ENCODE data around the gene MBNL1.

Gene MBNL1, protein sequence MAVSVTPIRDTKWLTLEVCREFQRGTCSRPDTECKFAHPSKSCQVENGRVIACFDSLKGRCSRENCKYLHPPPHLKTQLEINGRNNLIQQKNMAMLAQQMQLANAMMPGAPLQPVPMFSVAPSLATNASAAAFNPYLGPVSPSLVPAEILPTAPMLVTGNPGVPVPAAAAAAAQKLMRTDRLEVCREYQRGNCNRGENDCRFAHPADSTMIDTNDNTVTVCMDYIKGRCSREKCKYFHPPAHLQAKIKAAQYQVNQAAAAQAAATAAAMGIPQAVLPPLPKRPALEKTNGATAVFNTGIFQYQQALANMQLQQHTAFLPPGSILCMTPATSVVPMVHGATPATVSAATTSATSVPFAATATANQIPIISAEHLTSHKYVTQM

DNA sequence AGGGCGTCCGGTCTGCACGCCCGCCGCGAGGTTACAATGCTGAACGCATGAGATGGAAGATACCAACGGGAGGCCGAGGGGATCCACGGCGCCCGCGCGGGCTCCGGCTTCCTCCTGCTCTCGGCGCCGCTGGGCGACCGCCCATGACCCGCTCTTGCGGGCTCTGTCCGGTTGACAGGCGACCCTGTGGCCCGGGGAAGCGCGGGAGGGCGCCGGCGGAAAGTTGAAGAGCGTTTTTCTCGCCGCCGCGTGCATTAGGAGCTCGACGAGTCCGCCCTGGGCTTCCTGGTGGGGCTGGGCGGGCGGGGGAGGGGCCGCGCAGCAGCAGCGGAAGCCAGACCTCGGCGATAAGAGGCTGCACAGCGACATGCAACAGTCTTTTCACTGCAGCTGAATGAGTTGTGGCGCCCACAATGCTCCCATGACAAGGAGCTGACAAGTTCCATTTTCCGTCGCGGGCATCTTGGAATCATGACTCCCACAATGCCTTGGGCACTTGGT, at the start of gene MBNL1:
Gene MBNL1, plus strand, starts transcription at position 375 of the 501 bp plus-strand sequence. CDS start 31,265 bp downstream, outside the sequence.
- peak; percentile 90 for DNase-seq

DNA sequence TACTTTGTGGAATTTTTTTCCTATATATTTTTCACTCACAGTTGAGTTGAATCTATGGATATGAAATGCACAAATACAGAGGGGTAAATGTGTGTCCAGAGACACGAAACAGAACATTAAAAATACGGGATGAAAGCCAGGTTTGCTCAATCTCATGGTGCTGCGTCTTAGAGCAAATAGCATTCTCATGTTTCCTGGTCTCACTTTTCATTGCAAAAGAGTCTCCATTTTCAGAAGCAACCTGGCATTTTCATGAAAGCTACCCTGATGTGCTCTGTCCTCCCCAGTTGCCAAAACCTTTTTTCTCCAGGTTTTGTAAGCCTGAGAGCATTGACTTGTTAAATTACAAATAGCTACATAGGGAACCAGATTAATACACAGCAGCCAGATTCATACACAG, 49.5 kb upstream of the MBNL1 start:
- DNase-seq: no peak

DNA sequence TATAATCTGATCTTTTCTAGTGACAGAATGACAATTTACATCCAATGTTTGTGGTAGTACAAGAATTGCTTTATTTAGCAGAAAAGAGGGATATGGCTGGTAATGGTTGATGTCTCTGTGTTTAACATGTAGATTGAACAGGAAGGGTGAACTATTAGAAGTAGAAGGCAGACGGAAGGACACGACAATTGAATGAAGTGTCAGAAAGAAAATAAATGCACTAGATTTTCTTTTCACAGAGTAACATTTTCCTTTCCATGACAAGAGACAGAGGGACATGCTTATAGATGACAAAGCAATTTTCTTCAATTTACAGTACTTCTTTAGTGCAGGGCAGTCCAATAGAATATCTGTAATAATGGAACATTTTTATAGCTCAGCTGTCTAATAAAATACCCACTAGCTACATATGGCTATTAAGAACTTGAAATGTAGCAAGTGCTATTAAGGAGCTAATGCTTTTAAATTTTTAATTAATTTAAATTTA, 48.9 kb upstream of the MBNL1 start:
- no peak for DNase-seq

DNA sequence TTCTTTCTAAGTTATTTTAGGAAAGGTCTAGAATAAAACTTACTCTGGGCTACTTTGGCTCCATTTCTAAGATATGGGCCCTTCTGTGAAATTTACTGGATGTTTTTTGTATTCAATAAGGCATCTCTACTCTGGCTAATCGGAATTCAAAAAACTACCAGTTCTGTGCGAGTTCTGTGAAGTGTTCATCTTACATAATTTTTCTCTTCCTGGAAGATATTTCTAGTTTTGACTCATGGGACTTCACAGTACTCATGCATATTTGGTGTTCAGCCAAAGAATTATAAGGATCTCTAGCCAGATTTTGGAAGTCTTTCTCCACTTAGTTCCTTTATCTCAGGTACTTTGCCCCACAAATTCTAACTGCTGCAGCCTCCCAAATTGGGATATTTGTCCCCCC, 46.4 kb upstream of the MBNL1 start:
- no peak for DNase-seq

DNA sequence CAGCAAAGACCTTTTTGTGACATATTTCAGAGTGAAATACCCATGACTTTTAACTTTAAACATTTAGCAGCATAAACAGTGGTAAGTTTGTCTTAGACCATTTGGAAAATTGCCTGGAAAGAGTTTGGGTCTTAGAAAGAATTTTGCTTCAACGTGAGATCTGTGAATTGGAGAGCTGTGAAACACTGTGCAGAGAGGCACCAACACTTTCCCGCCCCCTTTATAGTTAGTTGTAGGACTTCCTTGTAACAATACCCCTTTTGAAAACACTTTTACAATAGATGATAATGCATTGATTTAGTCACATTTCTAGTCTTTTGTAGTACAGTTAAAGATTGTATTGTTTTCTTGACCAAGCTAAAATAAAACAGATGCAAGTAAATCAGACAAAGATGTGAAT, 43.5 kb upstream of the MBNL1 start:
- no peak for DNase-seq

DNA sequence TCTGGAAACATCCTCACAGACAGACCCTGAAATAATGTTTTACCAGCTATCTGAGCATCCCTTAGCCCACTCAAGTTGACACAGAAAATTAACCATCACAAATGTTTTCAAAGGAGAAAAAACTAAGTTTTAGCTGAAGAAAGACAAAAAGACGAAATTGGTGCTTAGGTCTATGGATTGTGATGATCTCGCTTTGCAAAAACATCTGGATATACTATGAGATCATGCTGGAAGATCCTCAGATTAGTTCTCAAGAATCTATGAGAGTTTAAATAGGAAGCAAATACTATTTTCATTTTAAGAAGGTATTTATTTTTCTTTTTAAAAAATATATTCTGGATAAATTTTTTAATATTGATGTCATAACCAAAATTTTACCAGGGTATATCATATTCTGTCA, 42.6 kb upstream of the MBNL1 start:
- no peak for DNase-seq

DNA sequence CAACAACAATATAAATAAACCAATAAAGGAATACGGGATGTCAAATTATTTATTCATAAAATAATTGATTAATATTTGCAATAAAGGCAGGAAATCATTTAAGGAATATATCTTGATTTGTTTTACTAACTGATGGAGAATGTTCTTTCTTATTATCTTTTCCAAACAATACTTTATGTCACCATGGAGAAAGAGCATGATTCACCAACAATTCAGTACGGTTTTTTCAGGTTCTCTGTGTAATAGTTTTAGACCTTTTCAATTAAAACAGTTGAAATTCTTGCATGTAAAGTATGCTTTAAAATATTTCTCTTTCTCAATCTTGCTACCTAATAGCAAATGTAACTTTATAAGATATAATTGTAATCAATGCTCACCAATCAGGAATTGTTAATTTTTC, 41.7 kb upstream of the MBNL1 start:
- no peak for DNase-seq

DNA sequence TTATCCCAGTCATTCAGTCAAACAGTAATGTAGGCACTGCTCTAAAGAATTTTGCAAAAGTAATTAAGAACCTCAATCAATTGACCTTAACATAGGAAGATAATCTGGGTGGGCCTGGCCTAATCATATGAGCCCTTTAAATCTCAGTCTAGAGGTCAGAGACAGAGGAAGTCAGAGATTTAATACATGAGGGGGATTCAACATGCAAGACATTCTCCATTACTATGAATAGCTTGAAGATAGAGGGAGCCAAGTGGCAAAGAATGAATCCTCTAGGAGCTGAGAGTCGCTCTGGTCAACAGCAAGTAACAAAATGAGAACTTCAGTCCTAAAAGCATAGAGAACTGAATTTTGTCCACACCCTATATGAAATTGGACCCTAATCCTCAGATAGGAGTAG, 39.0 kb upstream of the MBNL1 start:
- DNase-seq: no peak

DNA sequence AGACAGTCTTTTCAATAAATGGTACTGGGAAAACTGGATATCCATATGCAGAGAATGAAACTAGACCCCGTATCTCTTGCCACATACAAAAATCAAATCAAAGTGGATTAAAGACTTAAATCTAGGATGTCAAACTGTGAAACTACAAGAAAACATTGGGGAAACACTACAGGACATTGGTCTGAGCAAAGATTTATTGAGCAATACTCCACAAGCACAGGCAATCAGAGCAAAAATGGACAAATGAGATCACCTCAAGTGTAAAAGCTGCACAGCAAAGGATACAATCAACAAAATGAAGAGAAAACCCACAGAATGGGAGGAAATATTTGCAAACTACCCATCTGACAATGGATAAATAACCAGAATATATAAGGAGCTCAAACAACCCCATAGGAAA, 38.4 kb upstream of the MBNL1 start:
- no peak for DNase-seq

DNA sequence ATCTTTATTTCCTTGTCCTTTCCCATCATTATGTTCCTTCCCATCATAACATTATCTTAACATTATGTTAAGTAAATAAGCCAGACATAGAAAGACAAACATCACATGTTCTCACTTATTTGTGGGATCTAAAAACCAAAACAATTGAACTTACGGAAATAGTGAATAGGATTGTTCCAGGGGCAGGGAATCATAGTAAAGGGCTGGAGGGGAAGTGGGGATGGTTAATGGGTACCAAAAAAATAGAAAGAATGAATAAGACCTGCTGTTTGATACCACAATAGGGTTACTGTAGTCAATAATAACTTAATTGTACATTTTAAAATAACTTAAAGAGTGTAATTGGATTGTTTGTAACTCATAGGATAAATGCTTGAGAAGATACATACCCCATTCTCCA, 36.7 kb upstream of the MBNL1 start:
- DNase-seq: no peak

DNA sequence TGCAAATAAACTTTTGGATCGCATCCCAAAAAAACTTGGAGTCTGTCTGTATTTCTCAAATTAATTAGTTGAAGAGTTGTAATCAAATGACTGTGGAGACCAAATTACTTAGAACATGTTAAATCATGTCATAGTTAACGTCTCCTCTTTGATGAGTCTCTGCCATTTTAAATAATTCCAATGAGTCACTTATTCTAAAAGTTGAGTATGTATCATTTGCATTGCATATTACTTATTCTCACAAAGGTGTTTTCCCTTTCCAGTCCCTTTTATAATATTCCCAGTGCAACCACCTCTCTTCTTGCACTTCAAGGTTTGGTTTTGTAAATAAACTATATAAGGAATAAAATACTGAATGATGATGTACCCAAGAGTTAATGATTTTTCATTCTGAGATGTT, 36.0 kb upstream of the MBNL1 start:
- DNase-seq: no peak

DNA sequence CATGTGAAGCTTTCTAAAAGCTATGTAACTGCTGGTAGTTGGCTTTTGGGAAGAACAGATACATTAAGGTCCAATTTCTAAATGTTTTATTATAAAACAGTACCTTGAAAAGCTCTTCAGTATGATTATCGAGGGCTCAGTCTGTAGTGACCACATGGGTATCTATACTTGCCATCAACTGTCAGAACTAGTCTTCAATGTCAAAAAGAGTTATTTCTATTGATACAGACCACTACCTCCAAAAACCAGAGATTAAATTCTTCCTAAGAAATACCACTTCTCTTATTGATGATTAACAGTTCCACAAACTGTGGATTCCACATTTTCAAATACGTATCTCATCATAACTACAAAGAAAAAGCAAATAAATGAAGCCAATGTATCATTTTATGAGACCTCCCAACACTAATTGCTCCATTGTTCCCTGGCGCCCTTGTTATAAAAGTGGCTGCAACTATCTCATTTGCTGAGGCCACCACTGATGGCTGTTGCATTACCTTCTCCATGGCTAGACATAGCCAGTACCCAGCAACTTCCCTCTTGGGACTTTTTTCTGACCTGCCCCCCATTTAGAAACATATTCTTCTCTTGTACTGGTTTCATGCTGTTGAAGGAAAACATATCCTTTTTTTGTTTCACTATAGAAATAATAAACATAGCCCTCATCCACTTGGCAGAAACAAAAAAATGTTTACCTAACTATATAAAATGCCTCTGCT, 33.9 kb upstream of the MBNL1 start:
- DNase-seq: no peak

DNA sequence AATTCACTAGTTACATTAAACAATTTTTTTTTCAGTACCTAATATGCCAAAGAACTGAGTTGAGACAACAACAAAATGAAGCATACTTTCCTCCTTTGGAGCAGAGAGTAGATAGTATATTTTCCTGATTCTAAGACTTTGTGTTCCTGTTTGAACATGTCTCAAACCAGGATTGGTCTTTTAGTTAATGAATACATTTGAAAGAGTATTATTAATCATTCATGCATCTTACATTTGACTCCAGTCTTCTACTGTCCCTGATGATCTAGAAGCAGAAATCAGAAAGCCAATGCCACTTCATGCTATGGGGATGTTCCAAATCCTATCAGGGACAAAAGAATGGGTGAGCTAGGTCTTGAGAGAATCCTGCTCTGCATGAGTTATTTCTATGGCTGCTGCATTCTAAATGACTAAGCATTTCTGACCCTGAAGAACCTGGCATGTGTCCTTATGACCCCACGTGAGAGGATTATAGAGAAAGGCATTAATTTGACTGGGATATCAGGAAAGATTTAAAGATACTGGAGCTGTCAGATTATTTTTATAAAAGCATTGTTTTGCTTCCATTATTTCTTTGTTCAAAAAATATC, 32.9 kb upstream of the MBNL1 start:
- DNase-seq: no peak

DNA sequence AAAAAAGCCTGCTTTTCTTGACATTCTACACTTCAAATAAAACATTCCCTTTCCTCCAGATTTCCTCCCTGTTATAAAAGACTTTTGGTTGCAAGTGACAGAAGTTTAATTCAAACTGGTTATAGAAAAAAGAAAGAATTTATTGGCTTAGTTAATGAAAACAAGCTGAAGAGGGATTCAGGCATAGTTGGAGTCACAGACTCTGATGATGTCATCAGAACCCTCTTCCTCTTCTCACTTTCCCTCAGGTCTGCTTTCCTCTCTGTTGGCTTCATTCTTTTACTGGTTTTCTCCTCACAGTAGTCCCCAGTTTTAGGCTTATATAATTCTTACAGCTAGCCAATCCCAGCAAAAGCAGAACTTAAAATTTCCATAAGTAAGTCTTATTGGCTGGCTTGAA, 32.0 kb upstream of the MBNL1 start:
- no peak for DNase-seq

DNA sequence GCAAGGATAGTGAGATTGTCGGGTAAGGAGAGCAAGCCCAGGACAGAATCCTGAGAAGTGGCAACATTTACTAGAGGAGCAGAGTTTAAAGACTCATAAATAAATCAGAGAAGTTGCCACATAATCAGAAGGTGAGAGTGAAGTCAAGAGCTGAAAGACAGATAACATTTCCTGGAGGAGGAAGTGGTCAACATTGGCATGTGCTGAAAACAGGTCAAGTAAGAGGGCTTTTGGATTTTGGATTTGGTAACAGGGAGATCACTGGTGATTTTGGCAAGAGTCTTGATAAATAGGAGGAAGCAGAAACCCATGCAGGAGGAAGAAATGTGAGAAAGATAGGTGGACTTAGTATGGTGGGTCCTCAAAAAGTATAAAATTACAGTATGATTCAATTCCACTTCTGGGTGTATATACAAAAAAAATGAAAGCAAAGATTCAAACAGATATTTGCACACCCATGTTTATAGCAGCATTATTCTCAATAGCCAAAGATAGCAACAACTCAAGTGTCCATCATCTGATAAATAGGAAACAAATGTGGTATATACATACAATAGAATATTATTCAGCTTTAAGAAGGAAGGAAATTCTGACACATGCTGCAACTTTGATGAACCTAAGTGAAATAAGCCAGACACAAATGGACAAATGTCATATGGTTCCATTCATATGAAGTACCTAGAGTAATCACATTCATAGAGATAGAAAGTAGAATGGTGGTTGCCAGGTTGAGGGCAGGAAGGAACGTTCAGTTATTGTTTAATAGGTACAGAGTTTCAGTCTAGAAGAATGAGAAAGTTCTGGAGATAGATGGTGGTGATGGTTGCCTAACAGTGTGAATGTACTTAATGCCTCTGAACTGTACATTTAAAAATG, 27.3 kb upstream of the MBNL1 start:
- DNase-seq: no peak

DNA sequence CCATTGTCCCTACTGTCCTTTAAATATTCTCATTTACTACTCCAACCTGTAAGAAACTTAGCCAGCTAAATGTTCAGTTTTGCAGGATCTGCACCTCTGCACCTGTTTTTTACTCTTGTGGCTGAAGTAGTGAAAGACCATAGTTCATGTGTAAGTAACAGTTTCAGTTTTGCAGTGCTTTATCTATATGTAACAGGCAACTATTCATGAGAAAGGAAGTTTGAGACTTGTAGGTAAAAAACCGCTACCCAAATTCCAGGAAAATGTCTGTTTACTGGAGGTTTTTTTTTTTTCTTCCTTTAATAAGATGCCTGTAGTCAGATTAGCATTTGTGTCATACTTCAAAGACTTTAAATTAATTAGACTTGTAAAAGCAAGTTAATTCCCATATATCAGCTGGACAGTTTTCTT, 25.4 kb upstream of the MBNL1 start:
- no peak for DNase-seq

DNA sequence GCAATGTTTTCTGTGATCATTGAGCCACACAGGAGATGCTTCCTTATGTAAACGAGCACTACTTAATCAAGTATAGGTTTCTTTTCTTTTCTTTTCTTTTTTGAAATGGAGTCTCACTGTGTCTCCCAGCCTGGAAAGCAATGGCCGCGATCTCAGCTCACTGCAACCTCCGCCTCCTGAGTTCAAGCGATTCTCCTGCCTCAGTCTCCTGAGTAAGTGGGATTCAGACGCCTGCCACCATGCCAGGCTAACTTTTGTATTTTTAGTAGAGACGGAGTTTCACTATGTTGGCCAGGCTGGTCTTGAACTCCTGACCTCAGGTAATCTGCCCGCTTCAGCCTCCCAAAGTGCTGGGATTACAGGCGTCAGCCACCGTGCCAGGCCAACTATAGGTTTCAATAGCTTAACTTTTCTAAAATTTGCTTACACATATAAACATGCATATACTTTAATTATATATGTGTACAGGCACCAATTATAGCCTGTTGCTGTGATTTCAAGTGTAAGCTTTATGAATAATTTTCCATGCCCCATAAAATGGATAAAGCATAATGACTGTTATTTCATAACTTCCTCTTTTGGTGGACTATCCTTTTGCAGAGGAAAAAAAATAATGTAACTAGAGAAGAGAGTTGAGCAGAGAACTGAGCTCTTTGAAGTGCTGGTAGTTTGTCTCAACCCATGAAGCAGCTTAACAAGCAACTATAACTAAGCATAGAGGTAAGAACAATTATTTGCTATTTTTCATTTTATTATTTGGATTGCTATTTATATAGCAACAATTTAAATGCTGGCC, 24.8 kb upstream of the MBNL1 start:
- DNase-seq: no peak

DNA sequence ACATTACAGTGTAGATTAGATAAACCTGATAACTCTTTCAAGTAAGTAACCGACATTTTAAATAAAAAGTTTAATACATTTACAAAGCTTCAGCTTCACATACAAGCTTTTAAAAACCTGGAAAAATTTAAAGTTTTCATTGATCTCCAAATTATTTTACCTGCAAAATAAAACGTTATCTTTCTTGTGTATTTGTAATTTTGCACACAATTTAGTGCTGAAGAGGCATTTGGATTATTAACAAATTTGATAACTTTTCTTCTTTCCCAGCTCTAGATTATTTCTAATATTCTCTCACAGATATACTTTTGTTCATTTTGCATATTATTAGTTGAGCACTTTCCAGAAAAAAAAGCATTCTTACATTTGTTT, 24.2 kb upstream of the MBNL1 start:
- no peak for DNase-seq

DNA sequence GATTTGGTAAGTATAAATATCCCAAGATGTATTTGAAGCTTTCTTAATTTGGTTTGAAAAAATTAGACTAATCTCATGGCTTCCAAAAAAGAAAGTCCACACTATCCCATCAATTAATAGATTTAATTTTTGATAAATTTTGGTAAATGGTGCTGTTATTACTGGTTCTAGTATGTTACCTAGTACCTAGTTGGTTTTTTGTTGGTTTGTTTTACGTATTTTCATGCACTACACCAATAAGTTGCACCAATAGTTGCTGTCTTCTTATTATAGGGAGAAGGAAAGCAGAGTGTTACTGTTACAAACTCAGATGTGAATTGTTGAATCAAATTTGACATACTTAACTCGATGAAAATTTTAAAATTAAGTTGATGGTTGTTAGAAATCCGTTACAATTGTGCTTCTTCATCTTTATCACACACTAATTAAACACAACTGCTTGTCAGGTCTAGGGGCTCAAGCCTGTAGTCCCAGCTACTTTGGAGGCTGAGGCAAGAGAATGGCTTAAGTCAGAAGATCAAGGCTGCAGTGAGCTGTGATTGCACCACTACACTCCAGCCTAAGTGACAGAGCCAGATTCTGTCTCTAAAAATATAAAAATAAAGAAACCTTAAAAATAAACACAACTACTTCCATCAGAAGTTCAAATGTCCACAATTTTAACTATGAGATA, 23.1 kb upstream of the MBNL1 start:
- no peak for DNase-seq

DNA sequence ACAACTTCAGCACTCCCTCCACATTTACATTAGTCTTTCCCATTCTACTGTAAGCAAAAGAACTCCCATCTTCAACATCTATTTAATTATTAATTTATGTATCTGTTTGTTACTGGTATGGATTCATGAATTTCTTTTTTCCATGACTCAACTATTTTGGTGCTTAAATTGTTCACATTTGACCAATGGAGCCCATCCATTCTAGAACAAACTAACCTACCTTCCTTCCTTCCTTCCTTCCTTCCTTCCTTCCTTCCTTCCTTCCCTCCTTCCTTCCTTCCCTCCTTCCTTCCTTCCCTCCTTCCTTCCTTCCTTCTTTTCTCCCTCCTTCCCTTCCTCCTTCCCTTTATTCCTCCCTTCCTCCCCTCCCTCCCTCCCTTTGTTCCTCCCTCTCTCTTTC, 16.8 kb upstream of the MBNL1 start:
- no peak for DNase-seq

DNA sequence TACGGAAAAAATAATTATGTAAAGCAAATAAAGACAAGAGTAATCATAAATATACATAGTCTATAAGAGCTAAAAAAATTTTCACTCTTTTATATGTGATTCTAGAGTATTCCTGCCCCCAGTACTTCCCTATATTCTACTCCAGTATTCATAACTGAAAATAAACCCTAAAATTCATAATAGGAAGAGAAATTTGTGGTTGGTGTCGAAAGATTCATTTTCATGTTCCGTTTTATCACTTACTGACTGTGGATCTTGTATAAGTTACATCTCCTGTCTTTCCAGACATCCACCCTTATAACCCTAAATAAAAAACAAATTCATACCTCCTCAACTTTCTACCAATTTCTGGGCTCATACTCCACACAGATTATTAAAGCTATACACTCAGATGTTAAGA, 16.0 kb upstream of the MBNL1 start:
- DNase-seq: no peak
